ENCODE measurements around the gene RNF138. TPM values are rescaled to one million over a fixed set of nuclear protein-coding genes. Genes with fewer than 3 reads are reported as not detected.

RNF138 gene
- total and polyA plus RNA-seq, 10 of the 15 experiments (the other 5 are each of a cell fraction or from before 2014, with no cell fraction given) = 24.2 to 75.2 (median 40.1) TPM

- ATAC-seq (peak; percentile 92), FAIRE-seq (peak; percentile 7), DNase-seq (ENCODE audit: low read depth, low spot score) (peak; percentile 83)
- intact Hi-C loops (cut with micrococcal nuclease; ENCODE audit: unreplicated experiment) = loop anchor here (2.0 kb wide), 2 partner anchors 74 to 150 kb away; partner anchors contain the start of genes RNF125 and TRAPPC8
- WGBS (ENCODE audit: insufficient coverage, insufficient replicate concordance, low lambda C conversion rate, missing lambda C conversion rate) = under 1% methylated on average over 38 of the region's 77 CpGs
- BruUV-seq (replicated peaks) = no TSS peak
- SMC1A ChIA-PET (ENCODE audit: uncharacterized antibody, unreplicated experiment) = interaction anchor here (0.9 kb wide), 1 partner anchor 46 kb away, joined by 3 read pairs; no protein-coding TSS in a partner anchor
- POLR2A ChIA-PET = interaction anchor here (0.6 to 1.1 kb wide), 4 partner anchors 13 to 150 kb away, joined by 4 to 6 read pairs (median 4); partner anchors contain the start of gene TRAPPC8
- H3K4me3 ChIP-seq = peak overlapping the region; percentile 86
- H3K4me1 ChIP-seq (ENCODE audit: control insufficient read depth, insufficient read depth, low read length) = no peaks in the 10 kb centered on the region; the same call in 1 of the 2 replicates
- H3K79me2 ChIP-seq (ENCODE audit: control insufficient read depth, insufficient read depth, low read length) = peaks cover 50% of the 10 kb centered on the region
- no peaks in the 10 kb centered on the region for H3K27me3 ChIP-seq (replicated peaks in 1 of 2; ENCODE audit: control insufficient read depth in 2 of 2, insufficient read depth in 2 of 2, low read length in 1 of 2)
- peak overlapping the region; percentile 86 for H3K9ac ChIP-seq (ENCODE audit: control insufficient read depth, insufficient read depth, low read length)
- RAD21 ChIA-PET (ENCODE audit: unreplicated experiment) = interaction anchor here (1.0 kb wide), 1 partner anchor 65 kb away, joined by 3 read pairs; no protein-coding TSS in a partner anchor
- peak overlapping the region; percentile 97 for H3K27ac ChIP-seq (ENCODE audit: control insufficient read depth, insufficient read depth)
- H2AFZ ChIP-seq (ENCODE audit: control insufficient read depth, low read depth, low read length) = peak overlapping the region; percentile 76
- in situ Hi-C loops (cut with MboI) = no loop called here
- peak overlapping the region; percentile 74; the same call in 1 of the 2 replicates for H3K4me2 ChIP-seq (ENCODE audit: control insufficient read depth, insufficient read depth)
- no peaks in the 10 kb centered on the region for H3K9me3 ChIP-seq (replicated peaks; ENCODE audit: control insufficient read depth, insufficient read depth, low read length)
- H4K20me1 ChIP-seq (ENCODE audit: control insufficient read depth, insufficient read depth) = no peaks in the 10 kb centered on the region
- CTCF ChIA-PET = interaction anchor here (0.9 kb wide), 1 partner anchor 151 kb away, joined by 4 read pairs; no protein-coding TSS in a partner anchor
- peaks cover 0 to 6% of the 10 kb centered on the region in 2 experiments; a peak in 1 of 4 replicates for H3K36me3 ChIP-seq (ENCODE audit: control insufficient read depth in 2 of 2, insufficient read depth in 2 of 2, low read length in 1 of 2)
- TF ChIP-seq MYC (IDR thresholded peaks at IDR 0.05; ENCODE audit: insufficient read depth, insufficient read length, insufficient replicate concordance, low read length, severe bottlenecking) = peak; percentile 90
- TF ChIP-seq POLR2A (IDR thresholded peaks at IDR 0.05; ENCODE audit: low read depth, low read length) = peak; percentile 84
- TF ChIP-seq RBBP5 (conservative IDR thresholded peaks at IDR 0.05) = no peak
- peak; percentile 79; the same call in 1 of the 2 replicates for TF ChIP-seq ZNF207 (IDR thresholded peaks at IDR 0.05; ENCODE audit: borderline replicate concordance)
- no peak for TF ChIP-seq SMC3 (IDR thresholded peaks at IDR 0.05; ENCODE audit: borderline replicate concordance, low read length)
- TF ChIP-seq POLR2AphosphoS2 (IDR thresholded peaks at IDR 0.05; ENCODE audit: low read depth, low read length) = 0 out of 2 replicates have a peak, but pooled peaks have one; percentile 20
- TF ChIP-seq RUNX3 (IDR thresholded peaks at IDR 0.05; ENCODE audit: low read length) = peak; percentile 38; the same call in 1 of the 2 replicates
- peak; percentile 58; the same call in 1 of the 2 replicates for TF ChIP-seq CBX5 (IDR thresholded peaks at IDR 0.05; ENCODE audit: low read depth)
- 0 out of 2 replicates have a peak, but pooled peaks have one; percentile 31 for TF ChIP-seq TCF3 (IDR thresholded peaks at IDR 0.05; ENCODE audit: borderline replicate concordance, insufficient read depth, low read depth, low read length)
- TF ChIP-seq BRCA1 (IDR thresholded peaks at IDR 0.05; ENCODE audit: low read depth, low read length) = no peak
- TF ChIP-seq NKRF (conservative IDR thresholded peaks at IDR 0.05) = peak; percentile 95
- TF ChIP-seq JUND (IDR thresholded peaks at IDR 0.05; ENCODE audit: low read depth, low read length) = no peak
- TF ChIP-seq SUPT20H (IDR thresholded peaks at IDR 0.05; ENCODE audit: borderline replicate concordance, control insufficient read depth, low read depth, low read length) = no peak
- TF ChIP-seq DPF2 (IDR thresholded peaks at IDR 0.05) = peak; percentile 77
- no peak for TF ChIP-seq RCOR1 (conservative IDR thresholded peaks at IDR 0.05; ENCODE audit: low read depth, low read length)
- TF ChIP-seq HDGF (IDR thresholded peaks at IDR 0.05) = peak; percentile 59; the same call in 1 of the 2 replicates
- TF ChIP-seq IKZF1 (conservative IDR thresholded peaks at IDR 0.05) = peak; percentile 74
- TF ChIP-seq TAF1 (IDR thresholded peaks at IDR 0.05; ENCODE audit: borderline replicate concordance, low read depth, low read length) = peak; percentile 74; the same call in 1 of the 2 replicates
Measured at GRCh38 chr18:32092422-32093101, 888 bp downstream of the RNF138 start.
